Retinal pigment epithelial cell (primary cell): ENCODE measurements around the gene MKX.

ENCODE experiments used
- DNase-seq: peaks from one replicate; pipeline ENCODE4 v3.0.0-alpha.2; 2010; ENCODE audit warnings: low read depth
- H3K4me3 ChIP-seq: 2 replicates; pipeline ENCODE4 v1.5.1; 2011; ENCODE audit warnings: mild to moderate bottlenecking, low read length, control low read depth, moderate library complexity
- TF ChIP-seq, protein P1 (sequence below): conservative IDR thresholded peaks from 2 replicates; pipeline ENCODE4 v1.5.1; 2011; ENCODE audit warnings: low read depth, low read length, control low read depth, inconsistent platforms

MKX gene

DNA sequence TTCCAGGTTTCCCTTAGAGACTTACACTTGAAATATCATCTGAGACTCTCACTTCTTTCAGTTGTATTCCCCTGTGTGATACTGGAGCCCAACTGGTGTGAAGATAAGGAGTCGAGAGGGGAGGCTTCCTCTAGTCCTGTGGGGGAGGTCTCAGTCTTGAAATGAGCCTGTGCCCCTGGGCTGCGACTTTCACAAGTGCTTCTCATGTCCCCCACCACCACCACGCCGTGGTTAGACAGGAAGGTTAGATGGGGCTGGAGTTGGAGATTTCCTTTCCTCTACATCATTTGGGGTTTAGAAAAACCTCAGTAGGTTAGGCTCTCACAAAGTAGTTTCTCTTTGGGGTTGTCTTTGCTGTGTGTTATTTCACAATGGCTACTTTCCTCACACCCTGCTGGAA lies 25.6 kb upstream of the MKX start:
- no peak for DNase-seq
- TF ChIP-seq, protein P1, sequence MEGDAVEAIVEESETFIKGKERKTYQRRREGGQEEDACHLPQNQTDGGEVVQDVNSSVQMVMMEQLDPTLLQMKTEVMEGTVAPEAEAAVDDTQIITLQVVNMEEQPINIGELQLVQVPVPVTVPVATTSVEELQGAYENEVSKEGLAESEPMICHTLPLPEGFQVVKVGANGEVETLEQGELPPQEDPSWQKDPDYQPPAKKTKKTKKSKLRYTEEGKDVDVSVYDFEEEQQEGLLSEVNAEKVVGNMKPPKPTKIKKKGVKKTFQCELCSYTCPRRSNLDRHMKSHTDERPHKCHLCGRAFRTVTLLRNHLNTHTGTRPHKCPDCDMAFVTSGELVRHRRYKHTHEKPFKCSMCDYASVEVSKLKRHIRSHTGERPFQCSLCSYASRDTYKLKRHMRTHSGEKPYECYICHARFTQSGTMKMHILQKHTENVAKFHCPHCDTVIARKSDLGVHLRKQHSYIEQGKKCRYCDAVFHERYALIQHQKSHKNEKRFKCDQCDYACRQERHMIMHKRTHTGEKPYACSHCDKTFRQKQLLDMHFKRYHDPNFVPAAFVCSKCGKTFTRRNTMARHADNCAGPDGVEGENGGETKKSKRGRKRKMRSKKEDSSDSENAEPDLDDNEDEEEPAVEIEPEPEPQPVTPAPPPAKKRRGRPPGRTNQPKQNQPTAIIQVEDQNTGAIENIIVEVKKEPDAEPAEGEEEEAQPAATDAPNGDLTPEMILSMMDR, result no peak
- no peak overlapping the region for H3K4me3 ChIP-seq

DNA sequence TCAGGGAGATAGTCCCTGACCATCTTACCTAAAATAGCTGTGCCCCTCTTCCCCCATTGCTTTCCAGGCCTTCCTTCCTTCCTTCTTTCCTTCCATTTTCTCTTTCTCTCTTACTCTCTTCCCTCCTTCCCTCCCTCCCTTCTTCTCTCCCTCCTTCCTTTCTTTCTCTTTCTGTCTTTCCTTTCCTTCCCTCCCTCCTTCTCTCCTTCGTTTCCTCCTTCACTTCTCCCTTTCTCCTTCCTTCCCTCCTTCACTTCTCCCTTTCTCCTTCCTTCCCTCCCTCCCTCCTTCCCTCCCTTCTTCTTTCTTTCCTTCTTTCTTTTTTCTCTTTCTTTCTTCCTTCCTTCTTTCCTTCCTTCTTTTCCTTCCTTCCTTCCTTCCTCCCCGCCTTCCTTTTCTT lies 24.6 kb upstream of the MKX start:
- no peak overlapping the region for H3K4me3 ChIP-seq
- TF ChIP-seq, protein P1, result no peak
- no peak for DNase-seq

DNA sequence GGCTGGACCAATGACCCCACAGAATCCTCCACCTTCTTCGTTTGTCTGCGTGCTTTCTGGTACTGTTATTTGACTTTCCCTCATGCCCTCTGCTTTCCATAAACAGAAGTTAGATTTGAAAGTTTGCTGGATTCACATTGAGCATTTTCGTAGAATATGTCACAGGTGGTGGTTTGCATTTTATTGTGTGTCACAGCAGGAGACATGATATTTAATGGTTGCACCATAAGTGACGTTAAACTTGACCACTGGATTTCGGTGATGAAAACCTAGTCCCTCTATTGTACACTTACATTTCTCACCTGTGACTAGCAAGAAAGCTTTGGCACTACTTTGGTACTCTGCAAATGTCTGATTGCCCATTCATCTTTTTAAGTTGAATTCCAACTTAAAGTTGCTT lies 15.2 kb upstream of the MKX start:
- DNase-seq, result no peak
- TF ChIP-seq, protein P1, result no peak
- H3K4me3 ChIP-seq, result no peak overlapping the region

DNA sequence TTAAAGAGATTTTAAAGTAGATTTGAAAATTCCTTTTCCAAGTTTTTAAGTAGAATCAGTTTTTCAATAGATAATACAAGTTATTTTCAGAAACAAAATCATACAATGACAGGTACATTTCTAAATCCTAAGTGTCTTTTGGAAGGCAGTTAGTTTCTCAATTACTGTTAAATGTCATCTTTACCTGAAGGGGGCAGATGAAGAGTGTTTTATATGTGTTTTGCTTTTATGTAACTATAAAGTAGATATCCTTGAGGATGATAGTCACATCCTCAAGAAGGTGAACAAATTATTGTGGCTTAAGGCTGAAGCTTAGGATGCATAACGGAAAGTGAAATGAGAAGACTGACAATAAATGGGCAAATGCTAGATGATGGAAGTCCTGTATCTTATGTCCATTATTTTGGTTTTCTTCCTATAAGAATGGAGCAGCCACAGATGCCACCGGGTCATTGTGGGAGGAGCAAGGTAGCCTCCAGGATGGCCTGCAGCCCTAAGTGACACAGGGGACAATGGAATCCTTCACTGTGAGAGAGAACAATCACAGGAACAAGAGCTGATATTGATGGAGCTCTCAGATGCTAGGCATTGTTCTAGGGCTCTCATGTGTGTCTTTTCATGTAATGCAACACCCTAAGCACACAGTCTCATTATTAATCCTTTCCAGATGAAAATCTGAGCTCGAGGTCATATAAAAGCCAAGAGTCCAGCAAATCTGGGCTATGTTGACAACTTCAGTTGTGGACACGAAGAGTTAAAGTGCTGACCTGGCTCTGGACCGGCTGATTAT lies 14.1 kb upstream of the MKX start:
- TF ChIP-seq, protein P1, result peak; percentile 12
- no peak for DNase-seq
- H3K4me3 ChIP-seq, result no peak overlapping the region

DNA sequence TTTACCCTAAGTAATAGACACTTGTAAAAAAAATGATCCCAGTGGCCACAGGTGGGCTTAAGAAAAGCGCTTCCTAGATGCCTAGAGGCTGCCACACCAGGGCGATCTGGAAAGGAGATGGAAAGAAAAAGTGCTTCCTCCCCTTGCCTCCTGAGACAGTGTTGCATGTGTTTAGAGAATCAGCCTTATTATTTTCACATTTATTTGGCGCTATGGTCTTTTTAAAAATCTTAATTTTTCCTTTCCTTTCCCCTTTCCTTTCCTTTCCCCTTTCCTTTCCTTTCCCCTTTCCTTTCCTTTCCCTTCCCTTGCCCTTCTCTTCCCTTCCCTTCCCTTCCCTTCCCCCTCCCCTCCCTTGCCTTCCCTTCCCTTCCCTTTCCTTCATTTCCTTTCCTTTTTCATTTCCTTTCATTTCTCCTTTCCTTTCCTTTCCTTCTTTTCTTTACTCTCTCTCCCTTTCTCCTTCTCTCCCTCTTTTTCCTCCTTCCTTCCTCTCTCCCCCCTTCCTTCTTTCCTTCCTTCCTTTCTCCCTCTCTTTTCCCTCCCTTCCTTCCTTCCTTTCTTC lies 7.1 kb upstream of the MKX start:
- H3K4me3 ChIP-seq, result no peak overlapping the region
- TF ChIP-seq, protein P1, result no peak
- DNase-seq, result no peak

- DNase-seq, result no peak
- H3K4me3 ChIP-seq, result no peak overlapping the region
- TF ChIP-seq, protein P1, result no peak
Observed at GRCh38 chr10:27748601-27749000, 3.0 kb upstream of the MKX start.

GRCh38 chr10:27747096-27747451 lies 1.5 kb upstream of the MKX start:
- TF ChIP-seq, protein P1, result no peak
- H3K4me3 ChIP-seq, result no peak overlapping the region
- no peak for DNase-seq
